IMR-90 (cell line): ENCODE data around the gene TP73. TPM values are rescaled to one million over a fixed set of nuclear protein-coding genes. Genes with fewer than 3 reads are reported as not detected.

Experiments used
- ATAC-seq: fragments of 200-7000 bp; cut with Tn5 transposase; 2 replicates; pipeline ENCODE4 v1.9.1; 2020; ENCODE audit warnings: low read depth, mild to moderate bottlenecking, moderate library complexity
- BruUV-seq: library from RNA; stranded (reverse); fragments of 400-500 nt; replicated peaks from 2 replicates; lab custom pipeline; 2021; lab: Mats Ljungman, UMichigan
- CTCF ChIA-PET: fragments of 300-600 bp; formaldehyde crosslinking; extraction: SDS; loops from one replicate; lab custom pipeline; 2021; ENCODE audit warnings: antibody characterized with exemption; lab: Yijun Ruan, JAX
- POLR2A ChIA-PET: fragments of 300-600 bp; sonication (Branson Sonifier 250); formaldehyde crosslinking; loops from one replicate; lab custom pipeline; 2022; ENCODE audit warnings: antibody characterized with exemption; ENCODE audit not compliant: unreplicated experiment; lab: Charles Lee
- DNase-seq: peaks from one replicate; pipeline ENCODE4 v3.0.0; 2013
- H2AFZ ChIP-seq: replicated peaks from 2 replicates; pipeline ENCODE3; 2013; ENCODE audit warnings: low read length, mild to moderate bottlenecking; ENCODE audit not compliant: poor library complexity
- H2AK5ac ChIP-seq: 2 replicates; pipeline ENCODE4 v1.6.1; 2013; ENCODE audit warnings: low read depth, low read length, inconsistent platforms
- H2AK9ac ChIP-seq: replicated peaks from 2 replicates; pipeline ENCODE3; 2013; ENCODE audit warnings: mild to moderate bottlenecking, low read depth, low read length, moderate library complexity; ENCODE audit not compliant: poor library complexity
- H2BK120ac ChIP-seq: 2 replicates; pipeline ENCODE4 v1.6.1; 2013; ENCODE audit warnings: low read depth, low read length, inconsistent platforms
- H2BK15ac ChIP-seq: 3 replicates; pipeline ENCODE4 v1.6.1; 2013; ENCODE audit warnings: low read depth, low read length, inconsistent platforms
- H2BK20ac ChIP-seq: 2 replicates; pipeline ENCODE4 v1.6.1; 2013; ENCODE audit warnings: low read depth, mild to moderate bottlenecking, inconsistent platforms, low read length, moderate library complexity
- H2BK5ac ChIP-seq: 2 replicates; pipeline ENCODE4 v1.6.1; 2013; ENCODE audit warnings: mild to moderate bottlenecking, low read depth, low read length, inconsistent platforms; ENCODE audit not compliant: poor library complexity, severe bottlenecking
- H3K14ac ChIP-seq: replicated peaks from 2 replicates; pipeline ENCODE4 v1.6.1; 2013; ENCODE audit warnings: low read depth, low read length, inconsistent platforms
- H3K18ac ChIP-seq: 2 replicates; pipeline ENCODE4 v1.6.1; 2013; ENCODE audit warnings: low read depth, low read length, control low read depth
- H3K23ac ChIP-seq: 2 replicates; pipeline ENCODE4 v1.6.1; 2013; ENCODE audit warnings: low read depth, low read length, inconsistent platforms
- H3K27ac ChIP-seq: 2 replicates; pipeline ENCODE4 v1.5.1; 2013; ENCODE audit warnings: mild to moderate bottlenecking, control low read depth, low read length; ENCODE audit not compliant: insufficient read depth
- H3K27me3 ChIP-seq: 2 replicates; pipeline ENCODE4 v1.6.1; 2013; ENCODE audit warnings: low read length; ENCODE audit not compliant: control insufficient read depth, insufficient read depth
- H3K36me3 ChIP-seq: 2 replicates; pipeline ENCODE4 v1.6.1; 2013; ENCODE audit warnings: low read length, mixed read lengths; ENCODE audit not compliant: control insufficient read depth, insufficient read depth
- H3K4ac ChIP-seq: 2 replicates; pipeline ENCODE4 v1.6.1; 2013; ENCODE audit warnings: low read depth, low read length, inconsistent platforms
- H3K4me1 ChIP-seq: 2 replicates; pipeline ENCODE4 v1.6.1; 2013; ENCODE audit warnings: low read length, mixed read lengths; ENCODE audit not compliant: control insufficient read depth, insufficient read depth
- H3K4me2 ChIP-seq: 2 replicates; pipeline ENCODE4 v1.6.1; 2013; ENCODE audit warnings: low read depth, mild to moderate bottlenecking, control low read depth, low read length, moderate library complexity
- H3K4me3 ChIP-seq: 2 replicates; pipeline ENCODE4 v1.5.1; 2013; ENCODE audit warnings: low read depth, mild to moderate bottlenecking, control low read depth, low read length, moderate library complexity; ENCODE audit not compliant: insufficient read depth
- H3K56ac ChIP-seq: 2 replicates; pipeline ENCODE4 v1.6.1; 2013; ENCODE audit warnings: low read length, inconsistent platforms; ENCODE audit not compliant: insufficient read depth; ENCODE audit errors: extremely low read depth
- H3K79me1 ChIP-seq, 2 experiments: 2 replicates each; pipeline ENCODE4 v1.6.1; 2013; ENCODE audit warnings: low read length in 2 of 2, inconsistent platforms in 1 of 2, low read depth in 1 of 2
- H3K9ac ChIP-seq: 2 replicates; pipeline ENCODE4 v1.6.1; 2013; ENCODE audit warnings: low read depth, low read length, control low read depth
- H3K9me1 ChIP-seq: 2 replicates; pipeline ENCODE4 v1.6.1; 2013; ENCODE audit warnings: low read length, inconsistent platforms; ENCODE audit not compliant: insufficient read depth
- H3K9me3 ChIP-seq: 2 replicates; pipeline ENCODE4 v1.6.1; 2013; ENCODE audit warnings: low read length; ENCODE audit not compliant: control insufficient read depth, insufficient read depth
- H4K20me1 ChIP-seq: 2 replicates; pipeline ENCODE4 v1.6.1; 2013; ENCODE audit warnings: low read length, inconsistent platforms; ENCODE audit not compliant: insufficient read depth
- H4K5ac ChIP-seq: 2 replicates; pipeline ENCODE4 v1.6.1; 2013; ENCODE audit warnings: mild to moderate bottlenecking, low read depth, low read length, control low read depth
- H4K8ac ChIP-seq, 2 experiments: 2 replicates each; pipeline ENCODE4 v1.6.1; 2013; ENCODE audit warnings: low read depth in 2 of 2, low read length in 2 of 2, control low read depth in 1 of 2, inconsistent platforms in 1 of 2
- H4K91ac ChIP-seq: 2 replicates; pipeline ENCODE4 v1.6.1; 2013; ENCODE audit warnings: low read depth, low read length, inconsistent platforms; ENCODE audit not compliant: insufficient read depth
- BHLHE40 ChIP-seq: fragments of 150-350 bp; IDR thresholded peaks from 2 replicates; pipeline ENCODE4 v1.6.1; 2016; ENCODE audit warnings: mild to moderate bottlenecking, low read depth, low read length
- CEBPB ChIP-seq: IDR thresholded peaks from 2 replicates; pipeline ENCODE4 v1.6.1; 2012; ENCODE audit warnings: low read depth, low read length, improper control_type of control experiment
- CHD1 ChIP-seq: IDR thresholded peaks from 2 replicates; pipeline ENCODE4 v1.6.1; 2012; ENCODE audit warnings: low read depth, low read length, improper control_type of control experiment
- ELK1 ChIP-seq: fragments of 150-350 bp; IDR thresholded peaks from 2 replicates; pipeline ENCODE4 v1.6.1; 2016; ENCODE audit warnings: low read depth, mild to moderate bottlenecking, low read length, moderate library complexity, borderline replicate concordance
- FOS ChIP-seq: fragments of 150-350 bp; IDR thresholded peaks from 2 replicates; pipeline ENCODE4 v1.6.1; 2016; ENCODE audit warnings: low read depth, low read length
- MAFK ChIP-seq: IDR thresholded peaks from 2 replicates; pipeline ENCODE4 v1.6.1; 2012; ENCODE audit warnings: low read depth, low read length, improper control_type of control experiment
- MAZ ChIP-seq: IDR thresholded peaks from 2 replicates; pipeline ENCODE4 v1.6.1; 2012; ENCODE audit warnings: low read depth, mild to moderate bottlenecking, low read length, improper control_type of control experiment, moderate library complexity, borderline replicate concordance
- MXI1 ChIP-seq: IDR thresholded peaks from 2 replicates; pipeline ENCODE4 v1.6.1; 2012; ENCODE audit warnings: low read depth, mild to moderate bottlenecking, low read length, moderate library complexity, borderline replicate concordance
- NFE2L2 ChIP-seq: fragments of 150-350 bp; IDR thresholded peaks from 2 replicates; pipeline ENCODE4 v1.6.1; 2016; ENCODE audit warnings: low read depth, mild to moderate bottlenecking, low read length
- POLR2A ChIP-seq: IDR thresholded peaks from 2 replicates; pipeline ENCODE4 v1.6.1; 2012; ENCODE audit warnings: mild to moderate bottlenecking, low read depth, low read length
- RAD21 ChIP-seq: IDR thresholded peaks from 2 replicates; pipeline ENCODE4 v1.6.1; 2012; ENCODE audit warnings: low read length, improper control_type of control experiment
- RCOR1 ChIP-seq: IDR thresholded peaks from 2 replicates; pipeline ENCODE4 v1.6.1; 2012; ENCODE audit warnings: mild to moderate bottlenecking, low read length, improper control_type of control experiment; ENCODE audit not compliant: insufficient replicate concordance
- RFX5 ChIP-seq: IDR thresholded peaks from 2 replicates; pipeline ENCODE4 v1.8.0; 2012; ENCODE audit warnings: low read depth, mild to moderate bottlenecking, low read length, moderate library complexity
- SMC3 ChIP-seq: fragments of 150-350 bp; IDR thresholded peaks from 2 replicates; pipeline ENCODE4 v1.6.1; 2016; ENCODE audit warnings: low read depth, mild to moderate bottlenecking, antibody characterized with exemption, low read length, moderate library complexity
- WGBS, 2 experiments: methylation state at CpG; one replicate each; pipeline versions ENCODE4 v1.1.5 to v1.1.7; 2013; ENCODE audit warnings: missing lambda C conversion rate in 2 of 2; ENCODE audit not compliant: insufficient read length in 1 of 2; ENCODE audit errors: extremely low coverage in 2 of 2; 5-methylcytosine and 5-hydroxymethylcytosine counted together
- dilution Hi-C: fragments of 300-500 bp; cut with HindIII; formaldehyde crosslinking; loops from one replicate; pipeline ENCODE4 v1.14.3; 2018; ENCODE audit warnings: low sequenced_read_pairs; ENCODE audit not compliant: unreplicated experiment
- in situ Hi-C: fragments of 300-500 bp; cut with MboI; formaldehyde crosslinking; loops from 3 replicates; pipeline ENCODE4 v1.14.3; 2019; ENCODE audit warnings: low sequenced_read_pairs, inconsistent platforms, mixed read lengths
- intact Hi-C: fragments of 100-400 bp; cut with micrococcal nuclease; formaldehyde crosslinking; loops from 2 replicates; pipeline ENCODE4 v1.10.0; 2022
- polyA plus RNA-seq, 3 experiments: library from polyadenylated mRNA; depleted of rRNA; stranded (reverse); fragments of >200 nt; gene quantifications; 2 replicates each; pipeline ENCODE4 v1.2.3, GENCODE V29; 2012; ENCODE audit warnings: low replicate concordance in 1 of 3
- total RNA-seq: library from RNA; depleted of rRNA; stranded (reverse); fragments of >200 nt; gene quantifications from 2 replicates; pipeline ENCODE4 v1.2.3, GENCODE V29; 2012
- TF ChIP-seq, protein P1 (sequence below): conservative IDR thresholded peaks from 2 replicates; pipeline ENCODE4 v1.5.1; 2012; ENCODE audit warnings: mild to moderate bottlenecking, low read depth, low read length, improper control_type of control experiment
- TF ChIP-seq, protein P2 (sequence below): fragments of 150-350 bp; IDR thresholded peaks from 2 replicates; pipeline ENCODE4 v1.6.1; 2017; ENCODE audit warnings: mild to moderate bottlenecking, antibody characterized with exemption, low read length, low read depth

Gene TP73
- total and polyA plus RNA-seq, 2 of the 4 experiments (the other 2 are of a cell fraction) = not detected

GRCh38 chr1:3697104-3697503, 44.8 kb downstream of the TP73 start:
- Histone ChIP-seq H3K9me1 (no peaks in the 10 kb centered on the region), H4K5ac (no peak overlapping the region), H2AK5ac (no peak overlapping the region), H4K91ac (no peak overlapping the region), H3K36me3 (no peaks in the 10 kb centered on the region), H3K9me3 (no peaks in the 10 kb centered on the region), H3K4me2 (no peak overlapping the region), H2AFZ (no peak overlapping the region), H3K27ac (no peak overlapping the region), H3K4me3 (no peak overlapping the region), H3K4me1 (no peaks in the 10 kb centered on the region), H2BK120ac (no peak overlapping the region), H3K18ac (no peak overlapping the region), H2BK15ac (no peak overlapping the region), H3K14ac (no peak overlapping the region), H3K23ac (no peak overlapping the region), H3K79me1 (no peaks in the 10 kb centered on the region), H3K27me3 (peaks cover 41% of the 10 kb centered on the region), H2BK5ac (no peak overlapping the region), H3K4ac (no peak overlapping the region), H4K20me1 (no peaks in the 10 kb centered on the region), H2AK9ac (no peak overlapping the region), H3K9ac (no peak overlapping the region), H3K56ac (no peak overlapping the region), H2BK20ac (no peak overlapping the region), H4K8ac (no peak overlapping the region)
- TF ChIP-seq RCOR1 = no peak
- TF ChIP-seq, protein P1, sequence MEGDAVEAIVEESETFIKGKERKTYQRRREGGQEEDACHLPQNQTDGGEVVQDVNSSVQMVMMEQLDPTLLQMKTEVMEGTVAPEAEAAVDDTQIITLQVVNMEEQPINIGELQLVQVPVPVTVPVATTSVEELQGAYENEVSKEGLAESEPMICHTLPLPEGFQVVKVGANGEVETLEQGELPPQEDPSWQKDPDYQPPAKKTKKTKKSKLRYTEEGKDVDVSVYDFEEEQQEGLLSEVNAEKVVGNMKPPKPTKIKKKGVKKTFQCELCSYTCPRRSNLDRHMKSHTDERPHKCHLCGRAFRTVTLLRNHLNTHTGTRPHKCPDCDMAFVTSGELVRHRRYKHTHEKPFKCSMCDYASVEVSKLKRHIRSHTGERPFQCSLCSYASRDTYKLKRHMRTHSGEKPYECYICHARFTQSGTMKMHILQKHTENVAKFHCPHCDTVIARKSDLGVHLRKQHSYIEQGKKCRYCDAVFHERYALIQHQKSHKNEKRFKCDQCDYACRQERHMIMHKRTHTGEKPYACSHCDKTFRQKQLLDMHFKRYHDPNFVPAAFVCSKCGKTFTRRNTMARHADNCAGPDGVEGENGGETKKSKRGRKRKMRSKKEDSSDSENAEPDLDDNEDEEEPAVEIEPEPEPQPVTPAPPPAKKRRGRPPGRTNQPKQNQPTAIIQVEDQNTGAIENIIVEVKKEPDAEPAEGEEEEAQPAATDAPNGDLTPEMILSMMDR = no peak
- no peak for TF ChIP-seq SMC3
- no peak for TF ChIP-seq MAZ
- no peak for TF ChIP-seq CEBPB
- TF ChIP-seq, protein P2, sequence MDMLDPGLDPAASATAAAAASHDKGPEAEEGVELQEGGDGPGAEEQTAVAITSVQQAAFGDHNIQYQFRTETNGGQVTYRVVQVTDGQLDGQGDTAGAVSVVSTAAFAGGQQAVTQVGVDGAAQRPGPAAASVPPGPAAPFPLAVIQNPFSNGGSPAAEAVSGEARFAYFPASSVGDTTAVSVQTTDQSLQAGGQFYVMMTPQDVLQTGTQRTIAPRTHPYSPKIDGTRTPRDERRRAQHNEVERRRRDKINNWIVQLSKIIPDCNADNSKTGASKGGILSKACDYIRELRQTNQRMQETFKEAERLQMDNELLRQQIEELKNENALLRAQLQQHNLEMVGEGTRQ = no peak
- no peak for TF ChIP-seq MXI1
- TF ChIP-seq RAD21 = no peak
- TF ChIP-seq BHLHE40 = no peak
- no peak for TF ChIP-seq POLR2A
- TF ChIP-seq MAFK = no peak
- TF ChIP-seq NFE2L2 = no peak
- no peak for TF ChIP-seq CHD1
- TF ChIP-seq RFX5 = no peak
- TF ChIP-seq ELK1 = no peak
- TF ChIP-seq FOS = no peak
- BruUV-seq = no TSS peak
- ChIA-PET CTCF (no interaction called here), POLR2A (no interaction called here)
- dilution Hi-C loops (no loop called here), in situ Hi-C loops (no loop called here), intact Hi-C loops (no loop called here)
- no peak for DNase-seq
- no peak for ATAC-seq
- 75% methylated on average over 20 of the region's 22 CpGs; no CpG with 5 or more reads in 1 of the 2 experiments for WGBS, 2 experiments
